PC-9 (cell line): ENCODE results near the gene DIDO1. TPM values are rescaled to one million over a fixed set of nuclear protein-coding genes. Genes with fewer than 3 reads are reported as not detected.
A peak's percentile ranks its signal among the peaks of the same experiment; 100 is the strongest.

Experiments used
- BruUV-seq: library from RNA; stranded (reverse); fragments of 400-500 nt; replicated peaks from 2 replicates; lab custom pipeline; 2021; lab: Mats Ljungman, UMichigan
- CTCF ChIA-PET: fragments of 300-600 bp; sonication (Branson Sonifier 250); formaldehyde crosslinking; loops from one replicate; lab custom pipeline; 2022; ENCODE audit warnings: antibody characterized with exemption; lab: Charles Lee
- POLR2A ChIA-PET: fragments of 300-600 bp; sonication (Branson Sonifier 250); formaldehyde crosslinking; loops from one replicate; lab custom pipeline; 2022; ENCODE audit warnings: antibody characterized with exemption; ENCODE audit not compliant: unreplicated experiment; lab: Charles Lee
- DNase-seq, 2 experiments: peaks; one replicate each; pipeline versions ENCODE4 v3.0.0 to v3.0.0-alpha.2; 2015 to 2022; ENCODE audit warnings: mixed read lengths in 1 of 2
- H2AFZ ChIP-seq: fragments of 200-600 bp; sonication (generic); 2 replicates; pipeline ENCODE4 v1.8.1; 2017; ENCODE audit warnings: antibody characterized with exemption
- H3F3A ChIP-seq: fragments of 200-600 bp; sonication (generic); 2 replicates; pipeline ENCODE4 v1.8.1; 2017; ENCODE audit warnings: antibody characterized with exemption, mild to moderate bottlenecking, low read depth; ENCODE audit not compliant: insufficient read depth
- H3K27ac ChIP-seq: fragments of 200-600 bp; sonication (generic); 2 replicates; pipeline ENCODE4 v1.6.1; 2016; ENCODE audit warnings: mixed run types
- H3K27me3 ChIP-seq: fragments of 200-600 bp; sonication (generic); 2 replicates; pipeline ENCODE4 v1.6.1; 2016; ENCODE audit warnings: low read depth, mixed run types; ENCODE audit not compliant: insufficient read depth
- H3K36me3 ChIP-seq: fragments of 200-600 bp; sonication (generic); 2 replicates; pipeline ENCODE4 v1.6.1; 2016; ENCODE audit warnings: low read depth, mixed run types
- H3K4me1 ChIP-seq: fragments of 200-600 bp; sonication (generic); replicated peaks from 2 replicates; pipeline ENCODE4 v1.6.1; 2016; ENCODE audit warnings: mixed run types; ENCODE audit not compliant: insufficient read depth
- H3K4me2 ChIP-seq: fragments of 200-600 bp; sonication (generic); 2 replicates; pipeline ENCODE4 v1.6.1; 2017; ENCODE audit warnings: mixed run types
- H3K4me3 ChIP-seq: fragments of 200-600 bp; sonication (generic); 2 replicates; pipeline ENCODE4 v1.6.1; 2016; ENCODE audit warnings: mixed run types
- H3K79me2 ChIP-seq: fragments of 200-600 bp; sonication (generic); 2 replicates; pipeline ENCODE4 v1.6.1; 2017; ENCODE audit warnings: low read depth, mixed run types
- H3K9me2 ChIP-seq: fragments of 200-600 bp; sonication (generic); 2 replicates; pipeline ENCODE4 v1.8.1; 2017; ENCODE audit warnings: mild to moderate bottlenecking; ENCODE audit not compliant: insufficient read depth
- H3K9me3 ChIP-seq: fragments of 200-600 bp; sonication (generic); 2 replicates; pipeline ENCODE4 v1.8.1; 2016; ENCODE audit warnings: low read depth; ENCODE audit not compliant: insufficient read depth
- H4K20me1 ChIP-seq: fragments of 200-600 bp; sonication (generic); 2 replicates; pipeline ENCODE4 v1.8.1; 2017; ENCODE audit not compliant: insufficient read depth
- CTCF ChIP-seq: fragments of 200-600 bp; sonication (generic); conservative IDR thresholded peaks from 2 replicates; pipeline ENCODE4 v1.6.1; 2017; ENCODE audit warnings: mixed run types, antibody characterized with exemption, mild to moderate bottlenecking, moderate library complexity
- EZH2 ChIP-seq: fragments of 200-600 bp; sonication (generic); IDR thresholded peaks from 2 replicates; pipeline ENCODE4 v1.8.0; 2017; ENCODE audit warnings: antibody characterized with exemption, low read depth
- intact Hi-C: fragments of 100-400 bp; cut with micrococcal nuclease; formaldehyde crosslinking; loops from one replicate; pipeline ENCODE4 v1.10.0; 2022; ENCODE audit not compliant: unreplicated experiment
- total RNA-seq: library from RNA; stranded (reverse); gene quantifications from 2 replicates; pipeline ENCODE4 v1.2.3, GENCODE V29; 2021

DIDO1 gene
- total RNA-seq, 1 experiment from 2014 or later, result 61.4 TPM

GRCh38 chr20:62852841-62853240 is 73.5 kb downstream of the DIDO1 start:
- DNase-seq, result peak in 1 of 2 experiments; percentile 11
- Histone ChIP-seq H3K36me3 (0 out of 2 replicates have a peak, but pooled peaks cover 4% of the 10 kb centered on the region), H3K9me2 (no peaks in the 10 kb centered on the region), H3K27ac (no peak overlapping the region), H4K20me1 (no peaks in the 10 kb centered on the region), H3K27me3 (no peaks in the 10 kb centered on the region), H3K79me2 (0 out of 2 replicates have a peak, but pooled peaks cover 3% of the 10 kb centered on the region), H3K4me2 (no peak overlapping the region), H3K9me3 (no peaks in the 10 kb centered on the region), H3K4me1 (no peaks in the 10 kb centered on the region), H3K4me3 (no peak overlapping the region), H2AFZ (no peak overlapping the region), H3F3A (no peaks in the 10 kb centered on the region; the same call in 1 of the 2 replicates)
- ChIA-PET CTCF (no interaction called here), POLR2A (no interaction called here)
- BruUV-seq, result no TSS peak
- TF ChIP-seq EZH2 (no peak), CTCF (no peak)
- intact Hi-C loops, result no loop called here

GRCh38 chr20:62852196-62852595 is 74.1 kb downstream of the DIDO1 start:
- Histone ChIP-seq H3K27me3 (no peaks in the 10 kb centered on the region), H3K9me2 (no peaks in the 10 kb centered on the region), H3K4me1 (no peaks in the 10 kb centered on the region), H3K79me2 (0 out of 2 replicates have a peak, but pooled peaks cover 3% of the 10 kb centered on the region), H3F3A (no peaks in the 10 kb centered on the region; the same call in 1 of the 2 replicates), H3K9me3 (no peaks in the 10 kb centered on the region), H2AFZ (no peak overlapping the region), H3K4me2 (no peak overlapping the region), H3K27ac (no peak overlapping the region), H4K20me1 (no peaks in the 10 kb centered on the region), H3K4me3 (no peak overlapping the region), H3K36me3 (0 out of 2 replicates have a peak, but pooled peaks cover 4% of the 10 kb centered on the region)
- TF ChIP-seq CTCF, result no peak
- TF ChIP-seq EZH2, result no peak
- intact Hi-C loops, result no loop called here
- BruUV-seq, result no TSS peak
- peak in 1 of 2 experiments; percentile 30 for DNase-seq
- CTCF ChIA-PET, result no interaction called here
- POLR2A ChIA-PET, result no interaction called here

GRCh38 chr20:62850333-62850974 is 75.9 kb downstream of the DIDO1 start:
- no TSS peak for BruUV-seq
- POLR2A ChIA-PET, result no interaction called here
- intact Hi-C loops, result no loop called here
- TF ChIP-seq EZH2, result no peak
- TF ChIP-seq CTCF, result no peak
- H3K27ac ChIP-seq, result no peak overlapping the region
- H3K4me2 ChIP-seq, result no peak overlapping the region
- no peak overlapping the region for H3K4me3 ChIP-seq
- no peak for DNase-seq
- H3K9me2 ChIP-seq, result no peaks in the 10 kb centered on the region
- no peaks in the 10 kb centered on the region for H3K79me2 ChIP-seq
- H3F3A ChIP-seq, result no peaks in the 10 kb centered on the region; the same call in 1 of the 2 replicates
- H2AFZ ChIP-seq, result no peak overlapping the region
- H3K9me3 ChIP-seq, result no peaks in the 10 kb centered on the region
- H4K20me1 ChIP-seq, result no peaks in the 10 kb centered on the region; the same call in 1 of the 2 replicates
- H3K27me3 ChIP-seq, result no peaks in the 10 kb centered on the region
- peaks cover 4% of the 10 kb centered on the region; the same call in 1 of the 2 replicates for H3K36me3 ChIP-seq
- no peaks in the 10 kb centered on the region for H3K4me1 ChIP-seq
- CTCF ChIA-PET, result no interaction called here
